K562 (cell line): ENCODE measurements around the gene ARHGEF38. TPM values are rescaled to one million over a fixed set of nuclear protein-coding genes. Genes with fewer than 3 reads are reported as not detected.

Experiments
- ATAC-seq: fragments of 200-7000 bp; cut with Tn5 transposase; 3 replicates; pipeline ENCODE4 v1.9.1; 2020; ENCODE audit warnings: moderate library complexity
- BruUV-seq: library from RNA; stranded (reverse); fragments of 400-500 nt; replicated peaks from 2 replicates; lab custom pipeline; 2021; lab: Mats Ljungman, UMichigan
- CTCF ChIA-PET: fragments of 300-600 bp; formaldehyde crosslinking; extraction: SDS; loops from one replicate; lab custom pipeline; 2021; ENCODE audit warnings: low intra/inter-chr PET ratio; lab: Yijun Ruan, JAX
- POLR2A ChIA-PET: fragments of 300-600, 350-650 bp; sonication (Branson Sonifier 250); formaldehyde crosslinking; extraction: SDS; loops from one replicate; lab custom pipeline; 2021; ENCODE audit warnings: antibody characterized with exemption, inconsistent platforms; lab: Yijun Ruan, JAX
- DNase-seq, 4 experiments: peaks; one replicate each; pipeline versions ENCODE4 v3.0.0 to v3.0.0-alpha.2; 2011 to 2018; ENCODE audit warnings: low spot score in 3 of 4, mixed read lengths in 3 of 4; ENCODE audit errors: extremely low read depth in 1 of 4
- FAIRE-seq: peaks from 2 replicates; lab custom pipeline; 2011; peaks lifted over from hg19 to GRCh38; lab: Jason Lieb, UNC
- H2AFZ ChIP-seq: 2 replicates; pipeline ENCODE4 v1.6.0; 2011; ENCODE audit warnings: low read depth, low read length, control low read depth, inconsistent platforms
- H3K27ac ChIP-seq: fragments of 200-600 bp; 3 replicates; pipeline ENCODE4 v1.8.0; 2011; ENCODE audit warnings: low read depth, mild to moderate bottlenecking, control low read depth, inconsistent platforms, low read length, moderate library complexity, mixed read lengths; ENCODE audit errors: extremely low read depth
- H3K27me3 ChIP-seq, 2 experiments: fragments of 300-600 bp in 1 of 2; 2 replicates in 1 of 2; 3 replicates in 1 of 2; pipeline versions ENCODE4 v1.6.0 to v1.8.0; 2011; ENCODE audit warnings: inconsistent platforms in 2 of 2, low read length in 2 of 2, mild to moderate bottlenecking in 1 of 2, mixed read lengths in 1 of 2, moderate library complexity in 1 of 2; ENCODE audit not compliant: control insufficient read depth in 2 of 2, insufficient read depth in 2 of 2
- H3K36me3 ChIP-seq: fragments of 300-600 bp; 3 replicates; pipeline ENCODE4 v1.8.0; 2011; ENCODE audit warnings: mild to moderate bottlenecking, low read length, inconsistent platforms; ENCODE audit not compliant: control insufficient read depth, insufficient read depth
- H3K4me1 ChIP-seq, 2 experiments: fragments of 200-600 bp in 1 of 2; replicated peaks in 1 of 2; 2 replicates in 1 of 2; 3 replicates in 1 of 2; pipeline versions ENCODE4 v1.5.1 to v1.8.0; 2011; ENCODE audit warnings: inconsistent platforms in 2 of 2, low read length in 2 of 2, mild to moderate bottlenecking in 1 of 2, mixed read lengths in 1 of 2, moderate library complexity in 1 of 2; ENCODE audit not compliant: control insufficient read depth in 2 of 2, insufficient read depth in 2 of 2
- H3K4me2 ChIP-seq: 2 replicates; pipeline ENCODE4 v1.6.1; 2011; ENCODE audit warnings: low read length, control low read depth, inconsistent platforms, mixed read lengths; ENCODE audit not compliant: insufficient read depth
- H3K4me3 ChIP-seq: fragments of 200-600 bp; sonication (generic), shearing (Covaris generic); 2 replicates; pipeline ENCODE4 v1.5.1; 2016; ENCODE audit warnings: control low read depth, inconsistent platforms
- H3K79me2 ChIP-seq: fragments of 200-600 bp; 3 replicates; pipeline ENCODE4 v1.8.0; 2011; ENCODE audit warnings: low read length, inconsistent platforms; ENCODE audit not compliant: control insufficient read depth, insufficient read depth
- H3K9ac ChIP-seq, 2 experiments: 2 replicates each; pipeline versions ENCODE4 v1.6.0 to v1.6.1; 2011; ENCODE audit warnings: low read depth in 2 of 2, low read length in 2 of 2, control low read depth in 1 of 2, inconsistent platforms in 1 of 2, mild to moderate bottlenecking in 1 of 2, mixed read lengths in 1 of 2; ENCODE audit not compliant: insufficient read depth in 1 of 2
- H3K9me1 ChIP-seq: one replicate; pipeline ENCODE4 v1.6.0; 2011; ENCODE audit warnings: inconsistent platforms, mild to moderate bottlenecking, low read length, moderate library complexity; ENCODE audit not compliant: control insufficient read depth, insufficient read depth
- H3K9me3 ChIP-seq: replicated peaks from 2 replicates; pipeline ENCODE4 v1.5.1; 2011; ENCODE audit warnings: low read depth, low read length, inconsistent platforms; ENCODE audit not compliant: control insufficient read depth, insufficient read depth
- H4K20me1 ChIP-seq: replicated peaks from 2 replicates; pipeline ENCODE4 v1.6.1; 2011; ENCODE audit warnings: low read length, inconsistent platforms, mixed read lengths; ENCODE audit not compliant: control insufficient read depth, insufficient read depth
- ATF7 ChIP-seq: fragments of 450-650 bp; IDR thresholded peaks from 2 replicates; pipeline ENCODE4 v1.7.1; 2014; ENCODE audit warnings: mild to moderate bottlenecking, moderate library complexity
- CSDE1 ChIP-seq, 2 experiments: fragments of 450-650 bp; IDR thresholded peaks; 2 replicates each; pipeline ENCODE4 v1.6.1; 2016; ENCODE audit warnings: mild to moderate bottlenecking in 1 of 2
- MEF2D ChIP-seq: conservative IDR thresholded peaks from 2 replicates; pipeline ENCODE4 v1.6.1; 2016; ENCODE audit warnings: low read depth, missing genetic modification characterization, missing compliant biosample characterization
- NCOA6 ChIP-seq: fragments of 450-650 bp; IDR thresholded peaks from 2 replicates; pipeline ENCODE4 v1.6.1; 2017; ENCODE audit warnings: mild to moderate bottlenecking
- PCBP2 ChIP-seq: fragments of 200-400 bp; formaldehyde crosslinking; IDR thresholded peaks from 2 replicates; pipeline ENCODE4 v1.6.1; 2018; ENCODE audit warnings: low read length, low read depth, mild to moderate bottlenecking, moderate library complexity; ENCODE audit not compliant: poor library complexity, severe bottlenecking
- SAFB2 ChIP-seq: fragments of 200-400 bp; formaldehyde crosslinking; IDR thresholded peaks from 2 replicates; pipeline ENCODE4 v1.6.1; 2018; ENCODE audit warnings: borderline replicate concordance, low read length, low read depth, moderate library complexity; ENCODE audit not compliant: severe bottlenecking
- XRCC5 ChIP-seq: fragments of 200-400 bp; formaldehyde crosslinking; IDR thresholded peaks from 2 replicates; pipeline ENCODE4 v1.6.1; 2017; ENCODE audit warnings: low read depth, mild to moderate bottlenecking, low read length
- ZBTB26 ChIP-seq: fragments of 450-650 bp; formaldehyde crosslinking; IDR thresholded peaks from 2 replicates; pipeline ENCODE4 v1.4.0; 2022; ENCODE audit warnings: missing genetic modification characterization
- ZNF507 ChIP-seq: conservative IDR thresholded peaks from 2 replicates; pipeline ENCODE4 v1.6.1; 2017; ENCODE audit warnings: missing genetic modification characterization, missing compliant biosample characterization
- ZNF644 ChIP-seq: fragments of 200-800 bp; sonication (Bioruptor generic); IDR thresholded peaks from 2 replicates; pipeline ENCODE4 v1.6.1; 2016; ENCODE audit warnings: low read depth, missing genetic modification characterization, missing compliant biosample characterization
- WGBS: fragments of 100-300 bp; shearing (Covaris generic); methylation state at CpG from one replicate; pipeline ENCODE4 v1.1.6; 2016; ENCODE audit warnings: low coverage, mixed read lengths; ENCODE audit not compliant: insufficient coverage; ENCODE audit errors: missing lambda C conversion rate; 5-methylcytosine and 5-hydroxymethylcytosine counted together
- in situ Hi-C: fragments of 300-500 bp; cut with MboI; formaldehyde crosslinking; loops from 4 replicates; pipeline ENCODE4 v1.15.0; 2018; ENCODE audit warnings: inconsistent platforms, mixed read lengths
- intact Hi-C: fragments of 100-400 bp; cut with micrococcal nuclease; formaldehyde crosslinking; loops from 2 replicates; pipeline ENCODE4 v1.14.2; 2022
- polyA plus RNA-seq, 8 experiments: library from polyadenylated mRNA; depleted of rRNA in 4 of 8; stranded (reverse) in 5 of 8; unstranded in 3 of 8; fragments of >200 nt; fragmentation: Nextera tagmentation in 2 of 8; fragmentation: Illumina TruSeq in 1 of 8; extraction: Ambion mirVana in 2 of 8; extraction: Trizol in 1 of 8; gene quantifications; 2 replicates each; pipeline versions ENCODE4 v1.2.1 to v1.2.3, GENCODE V29; 2011 to 2014; ENCODE audit warnings: inconsistent platforms in 1 of 8, missing spikeins in 1 of 8
- total RNA-seq, 7 experiments: library from RNA; depleted of rRNA in 6 of 7; stranded (reverse); fragments of >200 nt in 6 of 7; fragmentation: Illumina TruSeq in 2 of 7; extraction: Trizol in 2 of 7; gene quantifications; 2 replicates each; pipeline versions ENCODE4 v1.2.1 to v1.2.3, GENCODE V29; 2011 to 2021; ENCODE audit warnings: low replicate concordance in 1 of 7
- TF ChIP-seq, protein P1 (sequence below): fragments of 450-650 bp; IDR thresholded peaks from 2 replicates; pipeline ENCODE4 v1.6.1; 2017; ENCODE audit warnings: antibody characterized with exemption, mild to moderate bottlenecking
- TF ChIP-seq, protein P2 (sequence below): fragments of 450-650 bp; IDR thresholded peaks from 2 replicates; pipeline ENCODE4 v1.6.1; 2016; ENCODE audit warnings: antibody characterized with exemption

ARHGEF38 gene
- total and polyA plus RNA-seq, 9 of the 15 experiments (the other 6 are each of a cell fraction or from before 2014, with no cell fraction given): 0.17 TPM; not detected in 8

GRCh38 chr4:105630670-105631655 is 78.5 kb downstream of the ARHGEF38 start (continued):
- TF ChIP-seq NCOA6: no peak
- no peak for TF ChIP-seq ATF7

GRCh38 chr4:105631818-105632400 is 79.5 kb downstream of the ARHGEF38 start:
- no peak overlapping the region for H3K27ac ChIP-seq
- DNase-seq (no peak), FAIRE-seq (no peak), ATAC-seq (no peak)
- no peaks in the 10 kb centered on the region for H3K27me3 ChIP-seq
- H3K36me3 ChIP-seq: no peaks in the 10 kb centered on the region
- POLR2A ChIA-PET: interaction anchor here (1.5 kb wide), 1 partner anchor 31 kb away, joined by 4 read pairs; no protein-coding TSS in a partner anchor
- BruUV-seq: no TSS peak
- no peak overlapping the region for H3K4me2 ChIP-seq
- intact Hi-C loops (no loop called here), in situ Hi-C loops (no loop called here)
- no peaks in the 10 kb centered on the region for H3K9me3 ChIP-seq
- H4K20me1 ChIP-seq: no peaks in the 10 kb centered on the region
- no peak overlapping the region for H3K4me3 ChIP-seq
- no peaks in the 10 kb centered on the region for H3K79me2 ChIP-seq
- no peaks in the 10 kb centered on the region for H3K4me1 ChIP-seq
- no peak overlapping the region for H2AFZ ChIP-seq
- no peaks in the 10 kb centered on the region for H3K9me1 ChIP-seq
- CTCF ChIA-PET: no interaction called here
- H3K9ac ChIP-seq: no peak overlapping the region
- 3% methylated on average over 8 of the region's 8 CpGs for WGBS
- no peak for TF ChIP-seq ZBTB26
- TF ChIP-seq, protein P1, sequence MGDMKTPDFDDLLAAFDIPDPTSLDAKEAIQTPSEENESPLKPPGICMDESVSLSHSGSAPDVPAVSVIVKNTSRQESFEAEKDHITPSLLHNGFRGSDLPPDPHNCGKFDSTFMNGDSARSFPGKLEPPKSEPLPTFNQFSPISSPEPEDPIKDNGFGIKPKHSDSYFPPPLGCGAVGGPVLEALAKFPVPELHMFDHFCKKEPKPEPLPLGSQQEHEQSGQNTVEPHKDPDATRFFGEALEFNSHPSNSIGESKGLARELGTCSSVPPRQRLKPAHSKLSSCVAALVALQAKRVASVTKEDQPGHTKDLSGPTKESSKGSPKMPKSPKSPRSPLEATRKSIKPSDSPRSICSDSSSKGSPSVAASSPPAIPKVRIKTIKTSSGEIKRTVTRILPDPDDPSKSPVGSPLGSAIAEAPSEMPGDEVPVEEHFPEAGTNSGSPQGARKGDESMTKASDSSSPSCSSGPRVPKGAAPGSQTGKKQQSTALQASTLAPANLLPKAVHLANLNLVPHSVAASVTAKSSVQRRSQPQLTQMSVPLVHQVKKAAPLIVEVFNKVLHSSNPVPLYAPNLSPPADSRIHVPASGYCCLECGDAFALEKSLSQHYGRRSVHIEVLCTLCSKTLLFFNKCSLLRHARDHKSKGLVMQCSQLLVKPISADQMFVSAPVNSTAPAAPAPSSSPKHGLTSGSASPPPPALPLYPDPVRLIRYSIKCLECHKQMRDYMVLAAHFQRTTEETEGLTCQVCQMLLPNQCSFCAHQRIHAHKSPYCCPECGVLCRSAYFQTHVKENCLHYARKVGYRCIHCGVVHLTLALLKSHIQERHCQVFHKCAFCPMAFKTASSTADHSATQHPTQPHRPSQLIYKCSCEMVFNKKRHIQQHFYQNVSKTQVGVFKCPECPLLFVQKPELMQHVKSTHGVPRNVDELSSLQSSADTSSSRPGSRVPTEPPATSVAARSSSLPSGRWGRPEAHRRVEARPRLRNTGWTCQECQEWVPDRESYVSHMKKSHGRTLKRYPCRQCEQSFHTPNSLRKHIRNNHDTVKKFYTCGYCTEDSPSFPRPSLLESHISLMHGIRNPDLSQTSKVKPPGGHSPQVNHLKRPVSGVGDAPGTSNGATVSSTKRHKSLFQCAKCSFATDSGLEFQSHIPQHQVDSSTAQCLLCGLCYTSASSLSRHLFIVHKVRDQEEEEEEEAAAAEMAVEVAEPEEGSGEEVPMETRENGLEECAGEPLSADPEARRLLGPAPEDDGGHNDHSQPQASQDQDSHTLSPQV: no peak
- TF ChIP-seq ZNF644: no peak
- TF ChIP-seq SAFB2: no peak
- TF ChIP-seq MEF2D (tag): no peak
- TF ChIP-seq, protein P2, sequence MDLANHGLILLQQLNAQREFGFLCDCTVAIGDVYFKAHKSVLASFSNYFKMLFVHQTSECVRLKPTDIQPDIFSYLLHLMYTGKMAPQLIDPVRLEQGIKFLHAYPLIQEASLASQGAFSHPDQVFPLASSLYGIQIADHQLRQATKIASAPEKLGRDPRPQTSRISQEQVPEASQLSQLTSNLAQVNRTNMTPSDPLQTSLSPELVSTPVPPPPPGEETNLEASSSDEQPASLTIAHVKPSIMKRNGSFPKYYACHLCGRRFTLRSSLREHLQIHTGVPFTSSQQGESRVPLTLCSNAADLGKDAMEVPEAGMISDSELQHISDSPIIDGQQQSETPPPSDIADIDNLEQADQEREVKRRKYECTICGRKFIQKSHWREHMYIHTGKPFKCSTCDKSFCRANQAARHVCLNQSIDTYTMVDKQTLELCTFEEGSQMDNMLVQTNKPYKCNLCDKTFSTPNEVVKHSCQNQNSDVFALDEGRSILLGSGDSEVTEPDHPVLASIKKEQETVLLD: no peak
- TF ChIP-seq ZNF507 (tag): no peak
- TF ChIP-seq CSDE1 (IDR thresholded peaks at IDR 0.05): no peak
- no peak for TF ChIP-seq PCBP2
- no peak for TF ChIP-seq XRCC5
